Fibroblast of lung (primary cell): ENCODE data around the gene TENT5C. TPM values are rescaled to one million over a fixed set of nuclear protein-coding genes. Genes with fewer than 3 reads are reported as not detected.

Experiments
- DNase-seq, 2 donors: peaks; one replicate each; pipeline versions ENCODE4 v3.0.0 to v3.0.0-alpha.2; 2010; ENCODE audit warnings: low read depth in 2 of 2
- H2AFZ ChIP-seq: 2 replicates; pipeline ENCODE4 v1.5.1; 2012; ENCODE audit warnings: low read length, control low read depth, inconsistent platforms
- H3K27ac ChIP-seq: 2 replicates; pipeline ENCODE4 v1.5.1; 2011; ENCODE audit warnings: low read length, control low read depth; ENCODE audit not compliant: insufficient read depth
- H3K27me3 ChIP-seq: 2 replicates; pipeline ENCODE4 v1.5.1; 2011; ENCODE audit warnings: mild to moderate bottlenecking, low read length; ENCODE audit not compliant: control insufficient read depth, insufficient read depth
- H3K36me3 ChIP-seq: 2 replicates; pipeline ENCODE4 v1.5.1; 2011; ENCODE audit warnings: low read length; ENCODE audit not compliant: control insufficient read depth, insufficient read depth
- H3K4me1 ChIP-seq: 2 replicates; pipeline ENCODE4 v1.5.1; 2011; ENCODE audit warnings: low read length; ENCODE audit not compliant: control insufficient read depth, insufficient read depth; ENCODE audit errors: extremely low read depth
- H3K4me2 ChIP-seq: 2 replicates; pipeline ENCODE4 v1.5.1; 2011; ENCODE audit warnings: low read length, control low read depth; ENCODE audit not compliant: insufficient read depth; ENCODE audit errors: extremely low read depth
- H3K4me3 ChIP-seq, 4 experiments: fragments of 200-600 bp in 1 of 4; sonication (generic) in 1 of 4; replicated peaks in 1 of 4; 2 replicates each; pipeline ENCODE4 v1.5.1; 2011 to 2016; ENCODE audit warnings: low read length in 4 of 4, low read depth in 3 of 4, mild to moderate bottlenecking in 3 of 4, control low read depth in 2 of 4, inconsistent platforms in 1 of 4, mixed read lengths in 1 of 4; ENCODE audit not compliant: insufficient read depth in 1 of 4; ENCODE audit errors: control extremely low read depth in 1 of 4
- H3K79me2 ChIP-seq: 2 replicates; pipeline ENCODE4 v1.5.1; 2012; ENCODE audit warnings: mild to moderate bottlenecking, low read length, inconsistent platforms; ENCODE audit not compliant: control insufficient read depth, insufficient read depth
- H3K9ac ChIP-seq: 2 replicates; pipeline ENCODE4 v1.5.1; 2011; ENCODE audit warnings: mild to moderate bottlenecking, low read length, control low read depth; ENCODE audit not compliant: insufficient read depth
- H3K9me3 ChIP-seq: 2 replicates; pipeline ENCODE4 v1.5.1; 2012; ENCODE audit warnings: low read depth, low read length; ENCODE audit not compliant: control insufficient read depth, insufficient read depth
- H4K20me1 ChIP-seq: 2 replicates; pipeline ENCODE4 v1.5.1; 2011; ENCODE audit warnings: low read length; ENCODE audit not compliant: control insufficient read depth, insufficient read depth; ENCODE audit errors: extremely low read depth
- CTCF ChIP-seq, 2 donors: IDR thresholded peaks in 1 of 2; conservative IDR thresholded peaks in 1 of 2; 1 replicate in 1 of 2; 2 replicates in 1 of 2; pipeline ENCODE4 v1.5.1; 2011 to 2012; ENCODE audit warnings: low read length in 2 of 2, control low read depth in 1 of 2, inconsistent platforms in 1 of 2, low read depth in 1 of 2, mild to moderate bottlenecking in 1 of 2
- EZH2 ChIP-seq: IDR thresholded peaks from 2 replicates; pipeline ENCODE4 v1.5.1; 2012; ENCODE audit warnings: low read length, control low read depth, mild to moderate bottlenecking; ENCODE audit errors: missing control alignments
- polyA plus RNA-seq, 2 donors: library from polyadenylated mRNA; depleted of rRNA in 1 of 2; stranded (reverse) in 1 of 2; unstranded in 1 of 2; fragments of >200 nt; gene quantifications; 2 replicates each; pipeline ENCODE4 v1.2.1, GENCODE V29; 2011 to 2012; ENCODE audit warnings: missing spikeins in 1 of 2
- total RNA-seq: library from RNA; depleted of rRNA; stranded (reverse); fragments of >200 nt; gene quantifications from 2 replicates; pipeline ENCODE4 v1.2.1, GENCODE V29; 2014

The TENT5C gene
- total and polyA plus RNA-seq, 2 donors (not counting 1 experiment from before 2014, with no cell fraction given): 4.2 to 8.1 TPM

GRCh38 chr1:117577191-117577885, 28.5 kb upstream of the TENT5C start:
- Histone ChIP-seq H3K27me3 (no peaks in the 10 kb centered on the region), H3K9me3 (no peaks in the 10 kb centered on the region), H3K79me2 (no peaks in the 10 kb centered on the region), H3K4me2 (no peak overlapping the region), H3K4me3 (no peak overlapping the region), H3K9ac (no peak overlapping the region), H4K20me1 (no peaks in the 10 kb centered on the region), H2AFZ (no peak overlapping the region), H3K36me3 (no peaks in the 10 kb centered on the region), H3K4me1 (no peaks in the 10 kb centered on the region), H3K27ac (no peak overlapping the region)
- DNase-seq: no peak
- TF ChIP-seq CTCF (conservative IDR thresholded peaks at IDR 0.05 in 1 of 2, IDR thresholded peaks at IDR 0.05 in 1 of 2; ENCODE audit: low read depth in 1 of 2, low read length in 2 of 2) (no peak), EZH2 (no peak)

GRCh38 chr1:117578466-117578865, 27.4 kb upstream of the TENT5C start:
- no peaks in the 10 kb centered on the region for H3K27me3 ChIP-seq
- DNase-seq: no peak
- TF ChIP-seq EZH2: no peak
- no peak for TF ChIP-seq CTCF (conservative IDR thresholded peaks at IDR 0.05 in 1 of 2, IDR thresholded peaks at IDR 0.05 in 1 of 2; ENCODE audit: low read depth in 1 of 2, low read length in 2 of 2)
- no peak overlapping the region for H3K9ac ChIP-seq
- no peaks in the 10 kb centered on the region for H3K79me2 ChIP-seq
- H2AFZ ChIP-seq: no peak overlapping the region
- H3K4me2 ChIP-seq: no peak overlapping the region
- no peak overlapping the region for H3K4me3 ChIP-seq
- H3K27ac ChIP-seq: no peak overlapping the region
- no peaks in the 10 kb centered on the region for H4K20me1 ChIP-seq
- no peaks in the 10 kb centered on the region for H3K9me3 ChIP-seq
- no peaks in the 10 kb centered on the region for H3K36me3 ChIP-seq
- H3K4me1 ChIP-seq: no peaks in the 10 kb centered on the region

DNA sequence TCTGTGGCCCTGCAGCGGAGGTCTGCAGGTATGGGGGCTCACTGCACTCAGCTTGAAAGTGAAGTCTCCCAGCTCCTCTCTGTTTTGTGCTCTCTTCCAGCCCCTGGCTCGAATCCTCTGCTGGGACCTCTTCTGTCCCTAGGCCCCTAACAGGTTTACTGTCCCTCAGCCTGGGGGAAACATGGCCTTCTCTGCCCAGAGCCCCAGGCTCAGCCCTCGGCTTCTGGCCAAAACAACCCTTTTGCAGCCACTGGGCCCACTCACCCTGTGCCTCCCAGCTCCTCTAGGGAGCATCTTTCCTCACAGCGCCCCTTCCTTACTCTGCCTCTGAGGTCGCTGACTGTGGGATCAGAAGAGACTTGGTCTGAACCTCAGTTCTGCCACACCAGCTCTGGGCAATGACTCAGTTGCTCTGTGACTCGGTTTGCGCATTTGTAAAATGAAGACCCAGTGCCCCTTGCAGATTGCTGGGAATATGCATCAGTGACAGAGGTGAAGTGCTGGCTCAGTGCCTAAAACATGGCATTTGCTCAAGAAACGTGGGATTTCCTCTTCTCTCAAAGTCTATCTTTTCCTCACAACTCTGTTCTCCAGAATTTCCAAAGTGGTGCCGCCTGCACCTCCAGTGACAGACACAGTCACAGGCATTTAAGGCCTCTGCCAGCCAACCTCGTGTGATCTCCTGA, 26.5 kb upstream of the TENT5C start:
- DNase-seq: no peak
- H3K79me2 ChIP-seq: no peaks in the 10 kb centered on the region
- H3K36me3 ChIP-seq: no peaks in the 10 kb centered on the region
- H3K9ac ChIP-seq: no peak overlapping the region
- H2AFZ ChIP-seq: no peak overlapping the region
- H4K20me1 ChIP-seq: no peaks in the 10 kb centered on the region
- no peak overlapping the region for H3K4me3 ChIP-seq
- H3K4me2 ChIP-seq: no peak overlapping the region
- H3K27me3 ChIP-seq: no peaks in the 10 kb centered on the region
- no peaks in the 10 kb centered on the region for H3K9me3 ChIP-seq
- H3K27ac ChIP-seq: no peak overlapping the region
- TF ChIP-seq CTCF (conservative IDR thresholded peaks at IDR 0.05 in 1 of 2, IDR thresholded peaks at IDR 0.05 in 1 of 2; ENCODE audit: low read depth in 1 of 2, low read length in 2 of 2) (no peak), EZH2 (no peak)
- no peaks in the 10 kb centered on the region for H3K4me1 ChIP-seq
